GM18505 (cell line): Measurements from ENCODE around the gene ATG13.
"Not testable (repeated sequence)": the region's sequence is repeated elsewhere in the genome, so short reads cannot be mapped to it uniquely, and the experiment has no call there.

Experiments used
- ATAC-seq: cut with Tn5 transposase; IDR thresholded peaks from one replicate; pipeline ENCODE4 v1.9.1; 2021; ENCODE audit not compliant: unreplicated experiment
- POLR2A ChIP-seq: IDR thresholded peaks from 4 replicates; pipeline ENCODE4 v1.6.1; 2011; ENCODE audit warnings: borderline replicate concordance; ENCODE audit not compliant: insufficient read depth, insufficient read length; ENCODE audit errors: extremely low read depth

Gene ATG13

GRCh38 chr11:46666516-46666915 is 49.2 kb downstream of the ATG13 start:
- TF ChIP-seq POLR2A: no peak
- no peak for ATAC-seq

GRCh38 chr11:46667043-46667481 is 49.7 kb downstream of the ATG13 start:
- TF ChIP-seq POLR2A: no peak
- ATAC-seq: no peak

GRCh38 chr11:46668480-46669085 is 51.2 kb downstream of the ATG13 start:
- no peak for ATAC-seq
- TF ChIP-seq POLR2A: no peak

GRCh38 chr11:46669711-46670139 is 52.4 kb downstream of the ATG13 start:
- TF ChIP-seq POLR2A: no peak
- ATAC-seq: no peak

- not testable (repeated sequence) for ATAC-seq
Measured at GRCh38 chr11:46670521-46670920, 53.2 kb downstream of the ATG13 start.

GRCh38 chr11:46671958-46672315 is 54.6 kb downstream of the ATG13 start:
- TF ChIP-seq POLR2A: no peak
- no peak for ATAC-seq

- no peak for TF ChIP-seq POLR2A
- no peak for ATAC-seq
Measured at GRCh38 chr11:46672381-46672839, 55.1 kb downstream of the ATG13 start.

- TF ChIP-seq POLR2A: no peak
- no peak for ATAC-seq
Measured at GRCh38 chr11:46673713-46674462, 56.5 kb downstream of the ATG13 start.

GRCh38 chr11:46674463-46675287 is 57.3 kb downstream of the ATG13 start:
- no peak for TF ChIP-seq POLR2A
- ATAC-seq: no peak

GRCh38 chr11:46675288-46675851 is 58.0 kb downstream of the ATG13 start:
- TF ChIP-seq POLR2A: no peak
- no peak for ATAC-seq

- no peak for ATAC-seq
- no peak for TF ChIP-seq POLR2A
Measured at GRCh38 chr11:46675949-46676348, 58.6 kb downstream of the ATG13 start.

GRCh38 chr11:46676436-46677158 is 59.2 kb downstream of the ATG13 start:
- TF ChIP-seq POLR2A: no peak
- ATAC-seq: no peak

- no peak for TF ChIP-seq POLR2A
- no peak for ATAC-seq
Measured at GRCh38 chr11:46677169-46677568, 59.8 kb downstream of the ATG13 start.

GRCh38 chr11:46677991-46678740 is 60.8 kb downstream of the ATG13 start:
- no peak for TF ChIP-seq POLR2A
- ATAC-seq: no peak
